Measurements from ENCODE around the gene SLC10A1.
"Not testable (repeated sequence)": the region's sequence is repeated elsewhere in the genome, so short reads cannot be mapped to it uniquely, and the experiment has no call there.

Gene SLC10A1

DNA sequence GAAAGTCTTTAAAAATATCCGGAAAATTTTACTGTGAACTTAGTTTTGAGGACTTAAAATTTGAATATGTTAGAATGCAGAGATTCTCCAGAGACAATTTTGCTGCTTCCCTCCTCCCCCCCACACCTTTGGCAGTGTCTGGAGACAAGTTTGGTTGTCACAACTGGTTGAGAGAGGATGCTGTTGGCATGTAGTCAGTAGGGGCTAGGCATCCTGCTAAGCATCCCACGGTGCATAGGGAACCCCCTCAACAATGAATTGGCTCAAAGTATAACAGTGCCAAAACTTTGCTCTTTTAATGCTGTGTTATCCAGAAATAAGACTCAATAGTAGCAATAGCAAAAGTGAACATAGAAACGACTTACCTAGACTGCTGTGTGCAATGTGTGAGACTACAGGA, 26.5 kb downstream of the SLC10A1 start:
- no peak for DNase-seq (ENCODE audit: low read depth, low spot score)

DNA sequence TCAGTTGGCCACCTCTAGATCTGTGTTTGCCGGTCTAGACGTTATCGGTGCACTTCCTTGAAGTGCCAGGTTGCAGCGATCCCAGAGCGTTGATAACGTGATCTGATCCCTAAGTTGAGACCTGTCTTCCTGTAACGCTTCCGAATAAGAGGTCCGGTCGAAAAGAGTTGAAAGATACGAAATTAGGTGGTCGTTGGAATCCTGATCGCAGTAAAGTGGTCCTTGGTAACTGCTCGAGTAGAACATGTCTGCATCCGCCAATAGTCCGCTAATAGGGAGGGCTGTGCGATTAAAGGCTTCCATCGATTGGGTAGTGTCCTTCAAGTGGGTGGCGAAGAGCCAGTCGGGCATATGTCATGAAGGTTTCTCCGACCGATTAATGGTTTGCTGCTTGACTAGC, 27.4 kb downstream of the SLC10A1 start:
- DNase-seq (ENCODE audit: low read depth, low spot score) = no peak

DNA sequence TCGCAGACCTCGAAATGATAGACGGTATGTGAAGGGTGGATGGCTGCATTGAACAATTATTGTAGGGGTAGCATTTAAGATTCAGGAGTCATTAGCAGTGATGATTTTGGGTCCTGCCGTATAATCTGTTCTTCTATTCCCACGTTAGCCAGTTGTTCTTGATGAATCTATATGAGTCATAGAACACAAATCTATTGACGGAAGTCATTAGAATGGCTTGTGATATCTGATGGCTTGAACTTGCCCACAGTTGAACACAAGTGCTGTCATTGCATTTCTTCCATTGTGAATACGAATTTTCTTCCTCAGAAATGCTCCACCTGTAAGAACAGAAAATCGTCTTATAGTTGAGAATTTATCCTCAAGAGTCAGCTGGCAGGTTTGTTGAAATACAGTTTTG, 28.2 kb downstream of the SLC10A1 start:
- DNase-seq (ENCODE audit: low read depth, low spot score) = no peak

DNA sequence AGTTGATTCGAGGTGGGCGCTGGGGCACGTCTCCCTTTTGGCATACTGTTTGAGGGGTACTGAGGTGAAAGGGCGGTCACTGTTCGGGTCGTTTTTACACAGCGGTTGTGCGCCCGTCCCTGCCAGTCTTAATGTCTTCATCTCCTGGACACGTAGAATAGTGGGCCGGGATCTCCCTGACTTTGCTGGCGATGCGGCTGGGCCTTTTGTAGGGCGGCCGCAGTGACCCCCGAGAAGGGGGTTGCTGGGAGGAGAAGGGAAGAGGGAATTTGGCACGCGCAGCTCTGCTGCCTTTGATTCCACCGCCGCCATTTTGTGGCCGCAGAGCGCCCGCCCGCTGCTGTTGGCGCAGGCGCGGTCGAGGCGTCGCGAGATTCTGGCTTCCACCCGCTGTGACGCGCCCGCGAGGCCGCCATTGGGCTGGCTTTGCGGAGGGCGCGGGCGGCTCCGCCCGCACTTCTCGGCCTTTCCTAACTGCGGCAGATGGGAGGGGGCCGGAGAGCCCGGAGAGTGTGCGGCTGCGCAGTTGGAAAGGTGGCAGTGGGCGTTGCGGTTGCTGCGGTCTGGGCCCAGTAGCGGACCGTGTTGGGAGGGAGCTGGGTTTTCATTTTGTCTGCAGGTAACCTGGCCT, 29.6 kb downstream of the SLC10A1 start:
- peak; percentile 97 for DNase-seq (ENCODE audit: low read depth, low spot score)

DNA sequence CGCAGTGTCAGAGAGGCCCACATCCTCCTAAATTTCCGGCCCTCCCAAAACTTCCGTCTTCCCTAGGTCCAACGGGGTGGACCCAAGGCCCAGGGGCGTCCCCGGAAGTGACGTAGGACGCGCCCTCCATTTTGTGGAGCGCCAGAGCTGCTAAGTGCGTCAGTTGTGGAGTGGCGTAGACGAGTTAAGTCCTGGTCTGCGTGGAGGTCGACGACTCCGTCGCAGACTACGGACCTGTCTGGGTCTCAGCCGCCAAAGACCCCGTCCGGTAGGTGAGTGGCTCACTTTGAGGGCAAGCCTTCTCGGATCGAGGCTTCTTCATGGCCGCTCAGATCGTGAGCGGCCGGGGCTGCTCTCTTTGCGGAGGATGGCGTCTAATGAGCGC, 30.1 kb downstream of the SLC10A1 start, which contains the start of gene SRSF5:
TSS of gene SRSF5 (plus strand) at position 159 of the 385 bp plus-strand sequence. CDS start 1,015 bp downstream, outside the sequence.
- DNase-seq (ENCODE audit: low read depth, low spot score) = peak; percentile 98

DNA sequence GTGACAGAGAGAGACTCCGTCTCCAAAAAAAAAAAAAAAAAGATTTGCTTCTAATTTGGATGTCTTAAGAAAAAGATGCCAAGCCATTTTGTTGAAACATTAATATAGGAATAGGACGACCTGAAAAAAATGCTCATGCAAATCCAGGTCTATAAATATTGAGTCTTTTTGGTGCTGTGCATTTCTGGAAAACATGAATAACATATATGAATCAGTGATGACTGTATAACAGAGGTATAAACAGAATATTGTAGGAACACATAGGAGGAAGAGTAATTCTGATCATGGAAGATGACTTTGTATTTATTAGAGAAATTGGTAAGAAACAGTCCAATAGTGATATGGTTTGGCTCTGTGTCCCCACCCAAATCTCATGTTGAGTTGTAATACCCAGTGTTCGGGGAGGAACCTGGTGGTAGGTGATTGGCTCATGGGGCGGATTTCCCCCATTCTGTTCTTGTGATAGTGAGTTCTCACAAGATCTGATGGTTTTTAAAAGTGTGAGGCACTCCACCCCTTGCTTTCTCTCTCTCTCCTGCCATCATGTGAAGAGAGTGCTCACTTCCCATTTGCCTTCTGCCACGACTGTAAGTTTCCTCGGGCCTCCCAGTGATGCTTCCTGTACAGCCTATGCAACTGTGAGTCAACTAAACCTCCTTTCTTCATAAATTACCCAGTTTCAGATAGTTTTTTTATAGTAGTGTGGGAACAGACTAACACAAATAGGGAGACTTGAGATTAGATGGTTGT, 33.1 kb downstream of the SLC10A1 start:
- DNase-seq (ENCODE audit: low read depth, low spot score) = no peak

DNA sequence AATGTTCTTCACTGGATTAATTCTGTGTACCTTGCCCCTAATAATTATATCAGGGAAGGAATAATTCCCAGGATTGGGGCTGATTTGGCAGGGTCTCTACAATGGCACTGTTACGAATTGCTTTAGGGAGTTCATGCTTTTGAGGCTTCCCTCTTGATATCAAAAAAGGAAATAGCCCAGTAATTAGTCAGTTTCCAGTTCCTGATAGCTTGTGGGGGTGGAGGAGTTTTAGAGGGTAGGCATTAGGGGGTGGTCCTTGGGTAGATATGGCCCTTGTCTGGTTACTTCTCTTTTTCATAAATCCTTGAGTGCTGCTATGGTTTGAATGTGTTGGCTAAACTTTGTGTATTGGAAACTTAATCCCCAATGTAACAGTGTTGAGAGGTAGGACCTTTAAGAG, 36.2 kb downstream of the SLC10A1 start:
- DNase-seq (ENCODE audit: low read depth, low spot score) = no peak

DNA sequence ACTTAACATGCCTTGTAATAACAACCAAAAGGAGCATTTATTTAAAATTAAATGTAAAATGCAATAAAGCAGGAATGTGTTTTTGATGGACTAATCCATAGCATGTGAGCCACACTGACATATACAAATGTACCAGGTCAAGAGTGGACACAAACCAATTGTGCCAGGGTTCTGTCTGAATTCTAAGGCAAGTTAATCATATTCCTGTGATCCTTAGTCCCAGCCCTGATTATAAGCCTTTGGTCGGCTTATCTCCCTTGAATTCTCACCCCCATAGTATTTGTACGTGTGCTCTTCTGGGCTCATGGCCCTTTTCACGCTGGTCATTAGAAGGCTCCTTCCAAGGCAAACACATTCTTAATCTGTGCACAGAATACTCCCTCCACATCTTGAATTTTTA, 40.7 kb downstream of the SLC10A1 start:
- no peak for DNase-seq (ENCODE audit: low read depth, low spot score)

DNA sequence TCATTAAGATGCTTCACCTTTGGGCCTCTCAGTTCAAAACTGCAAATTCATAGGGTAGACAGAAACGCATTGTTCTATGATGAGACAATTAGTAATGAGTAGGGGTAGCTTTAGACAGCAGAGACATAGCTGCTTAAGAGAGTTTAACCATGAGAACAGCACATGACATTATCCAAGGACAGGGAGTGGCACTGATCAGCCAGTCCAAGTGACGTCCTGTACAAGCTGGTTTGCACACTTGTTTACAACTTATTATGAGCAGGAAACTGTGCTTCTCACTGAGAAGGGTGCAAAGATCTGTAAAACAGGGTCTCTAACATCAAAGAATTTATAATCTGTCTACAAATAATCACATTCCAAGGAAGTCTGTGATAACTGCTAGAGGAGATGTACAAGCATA, 41.3 kb downstream of the SLC10A1 start:
- no peak for DNase-seq (ENCODE audit: low read depth, low spot score)

DNA sequence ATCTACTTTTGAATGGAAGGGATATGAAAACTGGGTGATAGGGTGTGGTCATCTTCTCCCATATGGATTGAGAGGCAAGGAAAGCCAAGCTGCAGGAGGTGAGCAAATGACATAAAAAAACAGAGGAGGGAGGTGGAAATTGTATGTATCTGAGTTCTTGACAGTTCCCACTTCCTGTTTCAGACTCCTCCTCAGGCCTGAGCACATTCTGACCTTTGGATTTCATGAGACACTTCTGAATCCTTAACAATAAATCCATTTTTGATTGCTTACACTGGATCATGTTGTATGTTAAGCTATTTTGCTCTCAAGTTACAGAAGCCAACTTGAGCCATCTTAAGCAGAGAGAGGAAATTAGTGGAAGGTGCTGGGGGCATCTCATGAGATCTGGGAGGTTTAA, 41.7 kb downstream of the SLC10A1 start:
- no peak for DNase-seq (ENCODE audit: low read depth, low spot score)

DNA sequence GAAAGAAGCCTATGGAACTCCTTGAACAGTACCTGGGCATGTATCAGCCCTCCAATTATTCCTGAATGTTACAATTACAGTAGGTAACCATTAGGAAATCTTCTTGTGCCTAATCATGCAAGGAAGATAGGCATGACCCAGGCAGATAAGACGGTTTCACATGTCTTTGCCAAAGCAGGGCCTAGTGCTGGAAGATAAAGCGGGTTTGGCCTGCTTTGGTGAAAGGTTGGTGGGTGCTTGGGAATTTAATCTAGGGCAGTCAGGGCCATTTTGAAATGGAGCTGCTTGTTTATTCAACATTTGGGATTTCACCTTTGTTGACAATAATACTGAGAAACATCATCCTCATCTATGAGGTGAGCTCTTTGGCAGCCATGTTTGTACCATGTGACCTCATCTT, 42.6 kb downstream of the SLC10A1 start:
- no peak for DNase-seq (ENCODE audit: low read depth, low spot score)

DNA sequence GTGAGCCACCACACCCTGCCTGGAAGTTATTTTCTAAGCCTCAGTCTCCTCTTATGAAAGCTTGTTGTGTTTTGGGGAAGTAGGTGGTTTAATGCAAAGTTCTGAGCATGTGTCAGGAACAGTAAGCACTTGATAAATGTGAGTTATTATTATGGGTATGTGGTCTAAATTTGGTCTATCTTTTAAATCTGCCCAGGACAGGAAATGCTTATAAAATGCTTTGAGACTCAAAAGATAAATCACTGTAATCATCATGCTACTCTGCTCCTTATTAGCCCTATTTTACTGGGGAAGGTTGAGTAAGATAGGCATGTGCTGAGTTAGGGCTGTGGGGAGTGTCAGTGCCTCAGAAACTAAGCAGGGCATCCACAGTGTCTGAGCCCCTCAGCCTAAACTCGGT, 43.2 kb downstream of the SLC10A1 start:
- no peak for DNase-seq (ENCODE audit: low read depth, low spot score)

DNA sequence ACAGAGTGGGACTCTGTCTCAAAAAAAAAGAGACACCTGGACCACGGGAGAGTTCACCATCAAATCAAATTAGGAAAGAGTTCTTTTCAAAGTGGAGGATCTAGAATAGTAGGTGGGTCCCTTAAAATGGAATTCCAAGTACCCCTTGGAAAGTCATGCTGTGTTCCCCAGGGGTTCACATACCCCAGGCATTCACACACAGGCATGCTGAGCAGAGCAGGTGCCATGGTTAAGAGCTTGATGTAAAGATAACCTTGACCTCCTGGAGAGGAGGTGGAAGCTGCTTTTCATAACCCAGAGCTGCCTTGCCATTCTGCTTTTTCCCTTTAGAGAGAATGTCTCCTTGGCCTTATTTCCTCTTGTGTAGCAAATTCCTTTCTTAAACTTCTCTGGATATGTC, 44.3 kb downstream of the SLC10A1 start:
- DNase-seq (ENCODE audit: low read depth, low spot score) = no peak

DNA sequence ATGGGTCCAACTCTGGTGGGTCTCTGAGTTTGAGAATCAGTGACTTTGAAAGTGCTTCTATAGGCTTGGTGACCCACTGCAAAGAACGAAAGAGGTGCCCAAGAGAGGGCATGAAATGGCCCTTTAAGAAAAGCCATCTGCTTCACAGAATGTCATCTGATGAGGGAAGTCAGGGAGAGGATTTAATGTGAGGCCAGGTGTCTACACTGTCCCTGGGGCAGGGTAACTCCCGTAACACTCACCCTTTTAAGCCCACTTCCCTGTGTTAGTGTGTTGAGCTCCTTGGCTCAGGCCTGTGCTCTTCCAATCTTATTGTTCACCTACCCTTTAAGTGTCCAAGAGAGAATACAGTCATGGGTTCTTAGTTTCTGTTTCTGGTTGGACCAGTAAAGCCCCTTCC, 46.5 kb downstream of the SLC10A1 start:
- no peak for DNase-seq (ENCODE audit: low read depth, low spot score)

DNA sequence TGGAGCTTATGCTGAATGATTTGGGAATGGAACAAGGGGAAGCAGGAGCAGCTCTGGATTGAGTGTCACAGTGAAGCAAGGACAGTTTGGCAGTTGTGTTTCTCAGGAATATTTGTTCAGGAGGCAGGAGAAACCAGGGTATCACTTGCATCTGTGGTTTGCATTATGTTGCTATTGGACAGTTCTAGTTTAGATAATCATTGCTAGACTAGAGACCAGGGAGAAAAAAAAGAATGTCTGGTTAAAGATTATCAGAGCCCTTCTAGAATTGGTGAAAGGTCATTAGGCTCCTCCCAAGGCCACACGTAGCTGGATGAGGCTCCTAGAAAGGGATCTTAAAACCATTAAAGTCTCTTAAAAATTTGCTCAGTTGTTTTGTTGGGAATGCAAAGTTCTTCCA, 47.1 kb downstream of the SLC10A1 start:
- no peak for DNase-seq (ENCODE audit: low read depth, low spot score)

DNA sequence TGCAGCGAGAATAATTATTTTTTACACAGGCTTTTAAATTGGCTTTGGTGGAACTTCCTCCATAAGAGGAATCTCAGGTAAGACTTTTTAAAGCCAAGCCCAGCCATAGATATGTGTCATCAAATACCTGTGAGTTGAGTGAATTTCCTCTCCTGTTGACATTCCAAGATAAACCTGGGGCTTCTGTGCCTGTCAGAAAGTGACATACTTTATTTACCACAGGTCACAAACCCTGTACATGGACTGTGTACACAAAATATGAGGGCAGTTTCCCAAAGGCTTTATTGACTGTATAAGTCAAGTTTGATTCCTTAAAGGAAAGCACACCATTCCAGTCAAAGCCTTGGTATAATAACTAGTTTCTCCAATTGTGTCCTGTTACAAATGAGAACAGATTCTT, 56.0 kb downstream of the SLC10A1 start:
- DNase-seq (ENCODE audit: low read depth, low spot score) = no peak

DNA sequence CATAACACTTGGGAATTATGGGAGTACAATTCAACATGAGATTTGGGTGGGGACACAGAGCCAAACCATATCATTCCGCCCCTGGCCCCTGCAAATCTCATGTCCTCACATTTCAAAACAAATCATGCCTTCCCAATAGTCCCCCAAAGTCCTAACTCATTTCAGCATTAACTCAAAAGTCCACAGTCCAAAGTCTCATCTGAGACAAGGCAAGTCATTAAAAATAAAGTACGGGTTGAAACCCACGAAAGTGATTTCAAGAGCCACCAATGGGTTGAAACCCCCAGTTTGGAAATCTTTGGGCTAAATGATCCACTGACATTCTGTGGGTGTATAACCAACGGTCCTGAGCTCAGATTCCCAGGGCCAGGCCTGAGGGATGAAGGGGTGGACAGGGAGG, 60.6 kb downstream of the SLC10A1 start:
- not testable (repeated sequence) for DNase-seq (ENCODE audit: low read depth, low spot score)

DNA sequence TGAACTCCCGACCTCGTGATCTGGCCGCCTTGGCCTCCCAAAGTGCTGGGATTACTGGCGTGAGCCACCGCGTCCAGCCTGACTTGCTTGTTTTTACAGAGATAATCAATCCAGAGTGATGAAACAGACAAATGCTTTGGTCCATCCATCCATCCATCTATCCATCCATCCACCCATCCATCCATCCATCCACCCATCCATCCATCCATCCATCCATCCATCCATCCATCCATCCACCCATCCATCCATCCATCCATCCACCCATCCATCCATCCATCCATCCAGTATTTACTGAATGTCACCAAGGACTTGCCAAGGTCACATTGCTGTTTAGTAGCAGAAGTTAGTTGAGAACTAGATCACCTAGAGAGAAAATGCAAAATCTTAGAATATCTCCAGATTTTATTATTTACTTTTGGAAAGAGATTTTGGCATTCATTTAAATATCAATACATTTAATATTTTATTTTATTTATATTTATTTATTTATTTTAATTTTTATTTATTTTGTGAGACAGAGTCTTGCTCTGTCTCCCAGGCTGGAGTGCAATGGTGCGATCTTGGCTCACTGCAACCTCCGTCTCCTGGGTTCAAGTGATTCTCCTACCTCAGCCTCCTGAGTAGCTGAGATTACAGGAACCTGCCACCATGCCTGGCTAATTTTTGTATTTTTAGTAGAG, 65.0 kb downstream of the SLC10A1 start:
- DNase-seq (ENCODE audit: low read depth, low spot score) = not testable (repeated sequence)

DNA sequence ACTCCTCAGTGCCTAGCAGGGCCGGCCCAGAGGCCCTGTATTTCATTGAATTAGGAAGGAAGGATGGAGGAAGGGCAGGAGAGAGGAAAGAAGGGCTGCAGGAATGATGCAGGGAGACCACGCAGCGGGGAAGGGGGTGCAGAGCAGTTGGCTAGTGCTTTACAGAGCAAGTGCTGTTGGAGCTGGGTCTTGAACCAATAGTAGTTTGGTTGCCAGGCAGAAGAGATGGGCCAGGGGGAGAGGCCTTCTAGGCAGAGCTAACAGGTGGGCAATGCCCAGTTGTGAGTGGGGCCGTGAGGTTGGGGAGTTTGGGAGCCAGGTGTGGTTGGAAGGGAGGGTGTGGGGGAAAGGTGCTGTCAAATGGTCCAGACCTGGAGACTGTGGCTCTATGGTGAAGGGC, 69.2 kb downstream of the SLC10A1 start:
- DNase-seq (ENCODE audit: low read depth, low spot score) = no peak

DNA sequence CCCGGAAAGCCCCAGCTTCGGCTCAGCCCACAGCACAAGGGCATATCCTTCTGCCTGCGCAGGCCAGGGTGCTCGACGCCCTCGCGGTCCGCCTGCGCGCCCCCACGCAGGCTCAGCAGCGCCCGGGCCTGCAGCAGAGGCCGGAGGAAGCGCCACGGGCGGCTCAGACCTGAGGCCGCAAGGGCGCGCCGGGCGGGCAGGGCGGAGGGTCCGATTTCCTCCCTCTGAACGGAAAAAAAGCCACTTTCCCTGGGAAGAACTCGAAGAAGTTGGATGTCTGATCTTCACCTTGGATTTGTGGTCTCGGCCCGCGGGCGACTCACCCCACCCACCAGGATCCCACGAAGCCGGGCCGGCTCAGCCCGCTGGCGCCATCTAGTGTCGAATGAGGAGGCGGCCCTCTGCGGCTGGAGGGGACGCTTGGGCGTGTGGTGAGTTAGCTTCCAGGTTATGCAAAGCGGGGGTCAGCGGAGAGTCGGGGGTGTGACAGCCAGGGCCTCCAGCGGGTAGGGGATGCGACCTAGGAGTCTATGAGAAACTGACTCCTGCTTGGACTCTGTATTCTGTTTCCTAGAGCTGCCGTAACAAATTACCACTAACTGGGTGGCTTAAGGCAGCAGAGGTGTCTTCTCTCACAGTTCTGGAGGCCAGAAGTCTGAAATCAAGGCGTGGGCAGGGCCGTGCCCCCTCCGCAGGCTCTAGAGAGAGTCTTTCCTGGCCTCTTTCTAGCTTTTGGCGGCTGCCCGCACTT, 70.1 kb downstream of the SLC10A1 start:
- DNase-seq (ENCODE audit: low read depth, low spot score) = peak; percentile 86

Measured in ELF-1 (cell line).